GM12891 (cell line): ENCODE measurements around the gene PLEKHH1.

Experiments used
- PAX5 ChIP-seq: IDR thresholded peaks from 2 replicates; pipeline ENCODE4 v1.6.1; 2011; ENCODE audit warnings: low read length, moderate library complexity, mild to moderate bottlenecking; ENCODE audit not compliant: insufficient read depth, severe bottlenecking
- POLR2A ChIP-seq: IDR thresholded peaks from 2 replicates; pipeline ENCODE4 v1.6.1; 2011; ENCODE audit warnings: low read depth, low read length, control low read depth
- POLR2AphosphoS5 ChIP-seq: IDR thresholded peaks from 2 replicates; pipeline ENCODE4 v1.6.1; 2011; ENCODE audit warnings: low read depth, low read length, control low read depth
- POU2F2 ChIP-seq: IDR thresholded peaks from 2 replicates; pipeline ENCODE4 v1.6.1; 2011; ENCODE audit warnings: low read depth, mild to moderate bottlenecking, control low read depth, low read length, moderate library complexity
- SPI1 ChIP-seq: IDR thresholded peaks from 2 replicates; pipeline ENCODE4 v1.6.1; 2011; ENCODE audit warnings: low read depth, low read length, control low read depth
- TAF1 ChIP-seq: IDR thresholded peaks from 2 replicates; pipeline ENCODE4 v1.6.1; 2011; ENCODE audit warnings: low read depth, low read length, control low read depth

DNA sequence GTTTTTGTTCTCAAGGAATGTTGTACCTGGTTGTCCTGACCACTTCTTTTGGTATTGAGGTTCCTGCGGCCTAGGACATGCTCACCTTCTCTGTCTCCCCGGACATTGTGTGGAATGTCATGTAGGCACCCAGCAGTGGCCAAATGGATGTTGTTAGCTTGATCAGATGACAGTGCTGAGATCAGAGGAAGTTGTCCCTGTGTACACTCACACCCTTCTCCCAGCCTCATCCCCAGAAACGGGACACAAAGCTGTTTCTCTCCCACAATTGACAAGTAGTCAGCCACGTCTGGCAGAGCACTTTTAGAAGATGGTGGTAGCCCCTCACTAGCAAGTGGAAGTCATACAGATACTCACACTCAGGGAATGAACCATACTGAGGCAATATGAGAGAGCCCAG, 3.0 kb downstream of the PLEKHH1 start:
- TF ChIP-seq PAX5: no peak
- TF ChIP-seq POLR2A: no peak
- no peak for TF ChIP-seq POLR2AphosphoS5
- TF ChIP-seq TAF1: no peak
- no peak for TF ChIP-seq SPI1
- TF ChIP-seq POU2F2: no peak
